ENCODE data around the gene KATNBL1. TPM values are rescaled to one million over a fixed set of nuclear protein-coding genes. Genes with fewer than 3 reads are reported as not detected.

KATNBL1 gene
- total RNA-seq: 10 to 100 TPM; 41.6 to 51.3 TPM

DNA sequence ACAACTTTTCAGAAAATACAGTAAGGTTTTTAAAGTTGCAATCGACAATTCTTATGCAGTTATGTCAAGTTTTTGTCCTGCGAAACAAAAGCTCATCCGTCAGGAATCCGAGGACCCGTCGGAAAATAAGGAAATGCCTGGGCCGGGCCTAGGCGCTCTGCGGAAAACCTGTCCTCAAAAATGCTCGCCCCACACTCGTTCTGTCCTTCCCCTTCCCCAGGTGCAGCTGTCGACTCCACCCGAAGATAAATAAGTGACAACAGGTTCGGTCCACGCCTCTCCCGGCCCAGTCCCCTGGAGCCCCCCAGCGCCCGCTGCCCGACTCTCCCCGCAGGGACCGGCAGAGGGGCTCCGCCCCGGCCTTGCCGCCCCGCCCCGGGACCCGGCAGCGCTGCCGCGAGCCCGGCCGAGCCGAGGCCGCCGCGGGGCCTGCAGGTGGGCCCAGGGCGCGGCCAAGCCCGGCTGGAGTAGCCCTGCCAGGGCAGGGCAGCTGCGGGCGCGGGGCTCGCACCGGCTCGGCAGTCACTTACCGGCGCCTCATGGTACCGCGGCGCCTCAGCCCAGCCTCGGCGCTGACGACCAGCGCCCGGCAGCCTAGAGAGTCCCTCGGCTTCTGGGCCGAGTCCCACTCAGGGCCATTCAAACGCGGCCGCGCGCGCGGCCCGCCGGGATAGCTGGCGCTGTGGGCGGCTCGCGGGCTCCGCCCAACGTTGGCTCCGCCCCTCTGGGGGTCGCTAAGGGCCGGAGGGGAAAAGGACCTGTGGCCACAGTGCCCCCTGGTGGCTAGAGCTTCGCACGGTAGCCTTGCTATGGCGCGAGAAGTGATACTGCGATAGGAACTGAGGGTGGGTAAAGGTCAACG is at the start of gene KATNBL1:
Gene KATNBL1 (minus strand): TSS at position 676 of the 862 bp plus-strand sequence. CDS start 46,420 bp downstream, outside the sequence.
- Mint-ChIP-seq H3K9me3 (no peaks in the 10 kb centered on the region), H3K4me3 (peak within 1 kb of the TSS; percentile 84), H3K36me3 (ENCODE audit: low read depth) (peaks cover 12% of the 10 kb centered on the region), H3K4me1 (peaks cover 23% of the 10 kb centered on the region), H3K27ac (peak within 1 kb of the TSS; percentile 86), H3K27me3 (no peaks in the 10 kb centered on the region)
- ATAC-seq (replicated peaks): peak; percentile 87

- no peak for ATAC-seq (replicated peaks)
Observed at GRCh38 chr15:34259566-34259965, 49.7 kb upstream of the KATNBL1 start.

GRCh38 chr15:34258151-34258550 is 48.3 kb upstream of the KATNBL1 start:
- H3K36me3 Mint-ChIP-seq (ENCODE audit: low read depth): peaks cover 66% of the 10 kb centered on the region
- H3K27me3 Mint-ChIP-seq: no peaks in the 10 kb centered on the region
- no peaks in the 10 kb centered on the region for H3K9me3 Mint-ChIP-seq
- no peak for ATAC-seq (replicated peaks)
- no peaks in the 10 kb centered on the region for H3K4me1 Mint-ChIP-seq
- peak overlapping the region; percentile 42 for H3K27ac Mint-ChIP-seq
- no peak overlapping the region for H3K4me3 Mint-ChIP-seq

More at GRCh38 chr15:34259566-34259965, 49.7 kb upstream of the KATNBL1 start:
- H3K9me3 Mint-ChIP-seq: no peaks in the 10 kb centered on the region
- no peak overlapping the region for H3K27ac Mint-ChIP-seq
- peaks cover 52% of the 10 kb centered on the region for H3K36me3 Mint-ChIP-seq (ENCODE audit: low read depth)
- no peak overlapping the region for H3K4me3 Mint-ChIP-seq
- H3K4me1 Mint-ChIP-seq: no peaks in the 10 kb centered on the region
- no peaks in the 10 kb centered on the region for H3K27me3 Mint-ChIP-seq

DNA sequence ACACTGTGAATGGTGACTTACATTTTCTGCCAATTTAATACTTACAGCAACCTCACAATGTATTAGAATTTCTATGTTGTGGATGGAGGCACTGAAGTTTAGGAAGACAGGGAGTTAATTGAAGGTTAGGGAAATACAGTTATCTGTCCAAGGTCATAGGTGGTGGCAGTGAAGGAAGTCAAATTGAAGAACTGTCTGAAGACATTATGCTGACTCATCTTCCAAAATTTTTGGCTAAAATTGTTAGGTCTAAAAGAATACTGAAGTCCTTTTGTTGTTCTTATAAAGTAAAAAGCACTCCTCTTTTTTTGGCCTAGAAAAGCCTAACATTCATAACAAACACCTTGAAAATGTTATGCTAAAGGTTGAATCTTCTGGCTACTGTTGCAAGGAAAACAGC is 42.6 kb upstream of the KATNBL1 start:
- no peak for ATAC-seq (replicated peaks)
- no peak overlapping the region for H3K4me3 Mint-ChIP-seq
- H3K4me1 Mint-ChIP-seq: no peaks in the 10 kb centered on the region
- H3K27ac Mint-ChIP-seq: peak overlapping the region; percentile 57
- H3K36me3 Mint-ChIP-seq (ENCODE audit: low read depth): peaks cover 94% of the 10 kb centered on the region
- no peaks in the 10 kb centered on the region for H3K9me3 Mint-ChIP-seq
- no peaks in the 10 kb centered on the region for H3K27me3 Mint-ChIP-seq

- H3K27ac Mint-ChIP-seq: no peak overlapping the region
- H3K4me1 Mint-ChIP-seq: peaks cover 4% of the 10 kb centered on the region
- ATAC-seq (replicated peaks): no peak
- no peak overlapping the region for H3K4me3 Mint-ChIP-seq
- no peaks in the 10 kb centered on the region for H3K27me3 Mint-ChIP-seq
- H3K9me3 Mint-ChIP-seq: no peaks in the 10 kb centered on the region
- H3K36me3 Mint-ChIP-seq (ENCODE audit: low read depth): peaks cover 71% of the 10 kb centered on the region
Observed at GRCh38 chr15:34248190-34248589, 38.3 kb upstream of the KATNBL1 start.

- peaks cover 4% of the 10 kb centered on the region for H3K4me1 Mint-ChIP-seq
- H3K27me3 Mint-ChIP-seq: no peaks in the 10 kb centered on the region
- peaks cover 58% of the 10 kb centered on the region for H3K36me3 Mint-ChIP-seq (ENCODE audit: low read depth)
- H3K4me3 Mint-ChIP-seq: no peak overlapping the region
- H3K9me3 Mint-ChIP-seq: no peaks in the 10 kb centered on the region
- ATAC-seq (replicated peaks): peak; percentile 86
- peak overlapping the region; percentile 45 for H3K27ac Mint-ChIP-seq
Observed at GRCh38 chr15:34246276-34246976, 36.5 kb upstream of the KATNBL1 start.

GRCh38 chr15:34243226-34243625 is 33.3 kb upstream of the KATNBL1 start:
- Mint-ChIP-seq H3K27me3 (no peaks in the 10 kb centered on the region), H3K36me3 (ENCODE audit: low read depth) (peaks cover 50% of the 10 kb centered on the region), H3K4me1 (peaks cover 24% of the 10 kb centered on the region), H3K9me3 (no peaks in the 10 kb centered on the region), H3K27ac (no peak overlapping the region), H3K4me3 (no peak overlapping the region)
- no peak for ATAC-seq (replicated peaks)

- H3K27ac Mint-ChIP-seq: no peak overlapping the region
- H3K27me3 Mint-ChIP-seq: no peaks in the 10 kb centered on the region
- H3K4me3 Mint-ChIP-seq: no peak overlapping the region
- H3K36me3 Mint-ChIP-seq (ENCODE audit: low read depth): peaks cover 53% of the 10 kb centered on the region
- peaks cover 25% of the 10 kb centered on the region for H3K4me1 Mint-ChIP-seq
- no peaks in the 10 kb centered on the region for H3K9me3 Mint-ChIP-seq
- ATAC-seq (replicated peaks): no peak
Observed at GRCh38 chr15:34242331-34242710, 32.4 kb upstream of the KATNBL1 start.

DNA sequence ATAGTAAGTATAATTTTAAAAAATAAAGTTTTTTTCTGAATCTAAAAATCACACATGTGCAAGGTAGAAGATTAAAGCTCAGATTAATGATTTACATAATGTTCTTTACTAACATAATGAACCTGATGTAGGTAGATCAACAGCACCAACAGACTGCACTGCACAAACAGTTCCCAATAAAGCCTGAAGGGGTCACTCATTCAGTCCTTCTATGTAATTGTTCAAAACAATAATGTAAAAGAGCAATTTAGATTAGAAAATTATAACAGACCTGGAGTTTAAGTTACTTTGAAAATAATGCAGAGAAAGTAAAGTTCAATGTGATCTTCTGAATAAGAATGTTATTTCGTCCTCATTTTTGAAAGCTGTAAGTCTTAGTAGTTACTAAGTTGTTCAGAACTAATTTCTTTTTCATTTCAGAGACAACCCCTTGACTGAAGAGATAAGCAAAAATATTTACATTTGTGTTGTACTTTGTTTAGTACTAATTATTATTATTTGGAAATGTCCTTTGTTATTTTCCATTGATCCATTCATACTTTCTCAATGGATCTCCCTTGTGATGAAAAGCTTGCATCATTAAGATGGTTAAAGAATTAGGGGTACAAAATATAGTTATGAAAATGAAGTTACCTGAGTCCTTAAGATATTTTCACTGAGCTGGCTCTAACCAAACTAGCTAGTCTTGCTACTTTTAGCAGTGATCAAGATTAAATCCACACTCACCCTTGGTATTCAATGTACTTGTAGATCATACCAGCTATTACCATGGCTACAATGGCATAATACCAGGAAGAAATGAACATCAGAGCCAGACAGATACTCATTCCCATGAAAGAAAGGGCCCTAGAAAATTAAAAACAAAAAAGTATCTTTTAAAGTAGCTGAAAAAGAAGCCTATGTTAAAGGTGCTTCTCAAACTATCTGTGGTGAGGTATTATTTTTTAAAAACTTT is 31.8 kb upstream of the KATNBL1 start:
- H3K36me3 Mint-ChIP-seq (ENCODE audit: low read depth): peaks cover 56% of the 10 kb centered on the region
- peaks cover 23% of the 10 kb centered on the region for H3K4me1 Mint-ChIP-seq
- H3K27ac Mint-ChIP-seq: no peak overlapping the region
- H3K27me3 Mint-ChIP-seq: no peaks in the 10 kb centered on the region
- H3K9me3 Mint-ChIP-seq: no peaks in the 10 kb centered on the region
- ATAC-seq (replicated peaks): peak; percentile 38
- no peak overlapping the region for H3K4me3 Mint-ChIP-seq

- peak; percentile 84 for ATAC-seq (replicated peaks)
- Mint-ChIP-seq H3K4me1 (peaks cover 21% of the 10 kb centered on the region), H3K27ac (peak overlapping the region; percentile 71), H3K27me3 (no peaks in the 10 kb centered on the region), H3K4me3 (peak overlapping the region; percentile 58), H3K9me3 (no peaks in the 10 kb centered on the region), H3K36me3 (ENCODE audit: low read depth) (peaks cover 65% of the 10 kb centered on the region)
Observed at GRCh38 chr15:34240537-34240936, 30.6 kb upstream of the KATNBL1 start.

- peak; percentile 91 for ATAC-seq (replicated peaks)
- Mint-ChIP-seq H3K27ac (peak overlapping the region; percentile 85), H3K9me3 (no peaks in the 10 kb centered on the region), H3K4me3 (peak overlapping the region; percentile 58), H3K36me3 (ENCODE audit: low read depth) (peaks cover 75% of the 10 kb centered on the region), H3K4me1 (peaks cover 21% of the 10 kb centered on the region), H3K27me3 (no peaks in the 10 kb centered on the region)
Observed at GRCh38 chr15:34239151-34239808, 29.4 kb upstream of the KATNBL1 start.

GRCh38 chr15:34233614-34234013 is 23.7 kb upstream of the KATNBL1 start:
- Mint-ChIP-seq H3K4me1 (peaks cover 13% of the 10 kb centered on the region), H3K36me3 (ENCODE audit: low read depth) (peaks cover 90% of the 10 kb centered on the region), H3K4me3 (peak overlapping the region; percentile 46), H3K9me3 (no peaks in the 10 kb centered on the region), H3K27ac (peak overlapping the region; percentile 89), H3K27me3 (no peaks in the 10 kb centered on the region)
- ATAC-seq (replicated peaks): peak; percentile 99

GRCh38 chr15:34223904-34224596 is 14.2 kb upstream of the KATNBL1 start:
- ATAC-seq (replicated peaks): peak; percentile 12
- Mint-ChIP-seq H3K27me3 (no peaks in the 10 kb centered on the region), H3K9me3 (no peaks in the 10 kb centered on the region), H3K36me3 (ENCODE audit: low read depth) (peaks cover 43% of the 10 kb centered on the region), H3K4me1 (peaks cover 16% of the 10 kb centered on the region), H3K27ac (peak overlapping the region; percentile 98), H3K4me3 (peak overlapping the region; percentile 96)
